ENCODE data around the gene TAF8. TPM values are rescaled to one million over a fixed set of nuclear protein-coding genes. Genes with fewer than 3 reads are reported as not detected.
A peak's percentile ranks its signal among the peaks of the same experiment; 100 is the strongest.

Gene TAF8
- total RNA-seq, 4 donors from 2014 or later = 19.2 to 28.5 (median 26.4) TPM

GRCh38 chr6:42095776-42096541, 45.6 kb downstream of the TAF8 start:
- no peak for DNase-seq (ENCODE audit: low spot score in 2 of 2)
- no peaks in the 10 kb centered on the region for H3K36me3 ChIP-seq
- TF ChIP-seq POLR2A (IDR thresholded peaks at IDR 0.05) (no peak), EP300 (IDR thresholded peaks at IDR 0.05) (no peak), CTCF (IDR thresholded peaks at IDR 0.05) (no peak), POLR2AphosphoS5 (IDR thresholded peaks at IDR 0.05) (no peak)
- peaks cover 32% of the 10 kb centered on the region for H3K4me1 ChIP-seq
- H3K27ac ChIP-seq = no peak overlapping the region
- no peak overlapping the region for H3K4me3 ChIP-seq
- H3K9me3 ChIP-seq = no peaks in the 10 kb centered on the region
- no peaks in the 10 kb centered on the region for H3K27me3 ChIP-seq
- 68% methylated on average over 10 of the region's 10 CpGs for WGBS

- Histone ChIP-seq H3K27ac (peak overlapping the region; percentile 89), H3K4me1 (peaks cover 64% of the 10 kb centered on the region), H3K4me3 (peak overlapping the region; percentile 2), H3K36me3 (no peaks in the 10 kb centered on the region), H3K9me3 (no peaks in the 10 kb centered on the region), H3K27me3 (no peaks in the 10 kb centered on the region)
- no peak for TF ChIP-seq POLR2A (IDR thresholded peaks at IDR 0.05)
- TF ChIP-seq CTCF (IDR thresholded peaks at IDR 0.05) = no peak
- no peak for TF ChIP-seq POLR2AphosphoS5 (IDR thresholded peaks at IDR 0.05)
- TF ChIP-seq EP300 (IDR thresholded peaks at IDR 0.05) = no peak
- 32% methylated on average over 8 of the region's 13 CpGs for WGBS
- DNase-seq (ENCODE audit: low spot score in 2 of 2) = no peak
Observed at GRCh38 chr6:42099340-42100028, 49.2 kb downstream of the TAF8 start.

- Histone ChIP-seq H3K36me3 (peaks cover 4% of the 10 kb centered on the region), H3K4me1 (peaks cover 71% of the 10 kb centered on the region), H3K4me3 (no peak overlapping the region), H3K27ac (peak overlapping the region; percentile 89), H3K9me3 (no peaks in the 10 kb centered on the region), H3K27me3 (no peaks in the 10 kb centered on the region)
- WGBS = 62% methylated on average over 14 of the region's 14 CpGs
- no peak for DNase-seq (ENCODE audit: low spot score in 2 of 2)
- TF ChIP-seq CTCF (IDR thresholded peaks at IDR 0.05) (no peak), POLR2A (IDR thresholded peaks at IDR 0.05) (no peak), EP300 (IDR thresholded peaks at IDR 0.05) (no peak), POLR2AphosphoS5 (IDR thresholded peaks at IDR 0.05) (no peak)
Observed at GRCh38 chr6:42100029-42100901, 49.9 kb downstream of the TAF8 start.

- H3K4me3 ChIP-seq = no peak overlapping the region
- no peaks in the 10 kb centered on the region for H3K9me3 ChIP-seq
- H3K27ac ChIP-seq = peak overlapping the region; percentile 89
- no peak for DNase-seq (ENCODE audit: low spot score in 2 of 2)
- peaks cover 76% of the 10 kb centered on the region for H3K4me1 ChIP-seq
- TF ChIP-seq POLR2A (IDR thresholded peaks at IDR 0.05) (no peak), EP300 (IDR thresholded peaks at IDR 0.05) (no peak), POLR2AphosphoS5 (IDR thresholded peaks at IDR 0.05) (no peak), CTCF (IDR thresholded peaks at IDR 0.05) (no peak)
- peaks cover 10% of the 10 kb centered on the region for H3K36me3 ChIP-seq
- 72% methylated on average over 8 of the region's 8 CpGs for WGBS
- no peaks in the 10 kb centered on the region for H3K27me3 ChIP-seq
Observed at GRCh38 chr6:42101186-42101657, 50.9 kb downstream of the TAF8 start.

All from suprapubic skin (tissue), 4 donors.